Activated CD4-positive, alpha-beta T cell treated with anti-CD3 and anti-CD28 coated beads, Interleukin-2, amount 50 U/mL, for 4 hours (primary cell): ENCODE results near the gene NSD1.
A peak's percentile ranks its signal among the peaks of the same experiment; 100 is the strongest.

Experiments used
- DNase-seq, 2 experiments: peaks; one replicate each; pipeline ENCODE4 v3.0.0-alpha.2; 2020

The NSD1 gene

GRCh38 chr5:177311723-177312648, 178.4 kb downstream of the NSD1 start, which contains the start of gene MXD3:
Gene MXD3, minus strand, starts transcription at chr5:177311898. Its CDS starts 68 bp downstream, at chr5:177311830.
- DNase-seq = peak; percentile 94 to 95

GRCh38 chr5:177312649-177313181, 179.1 kb downstream of the NSD1 start:
- DNase-seq = no peak

GRCh38 chr5:177313561-177314259, 180.1 kb downstream of the NSD1 start:
- no peak for DNase-seq

GRCh38 chr5:177314376-177315342, 181.1 kb downstream of the NSD1 start:
- DNase-seq = no peak

GRCh38 chr5:177315411-177315810, 181.8 kb downstream of the NSD1 start:
- DNase-seq = no peak

- DNase-seq = no peak
These were observed 182.4 kb downstream of the NSD1 start for GRCh38 chr5:177316005-177316404.

GRCh38 chr5:177317959-177318377, 184.4 kb downstream of the NSD1 start:
- DNase-seq = peak; percentile 67 to 73

GRCh38 chr5:177319913-177320588, 186.5 kb downstream of the NSD1 start:
- DNase-seq = peak in 1 of 2 experiments; percentile 14

- no peak for DNase-seq
These were observed 187.3 kb downstream of the NSD1 start for GRCh38 chr5:177320879-177321278.

- no peak for DNase-seq
These were observed 192.4 kb downstream of the NSD1 start for GRCh38 chr5:177325868-177326381.

GRCh38 chr5:177327539-177328522, 194.3 kb downstream of the NSD1 start:
- DNase-seq = no peak

GRCh38 chr5:177328545-177329231, 195.1 kb downstream of the NSD1 start:
- DNase-seq = no peak

- DNase-seq = no peak
These were observed 196.3 kb downstream of the NSD1 start for GRCh38 chr5:177329883-177330282.

- DNase-seq = no peak
These were observed 197.6 kb downstream of the NSD1 start for GRCh38 chr5:177330991-177331842.

- DNase-seq = no peak
These were observed 198.7 kb downstream of the NSD1 start for GRCh38 chr5:177332031-177332895.

- no peak for DNase-seq
These were observed 199.3 kb downstream of the NSD1 start for GRCh38 chr5:177332896-177333260.

- no peak for DNase-seq
These were observed 200.0 kb downstream of the NSD1 start for GRCh38 chr5:177333420-177334154.
